Renal cortex interstitium (tissue), 11 donors: ENCODE data around the gene ARR3. TPM values are rescaled to one million over a fixed set of nuclear protein-coding genes. Genes with fewer than 3 reads are reported as not detected.
"Not testable (repeated sequence)": the region's sequence is repeated elsewhere in the genome, so short reads cannot be mapped to it uniquely, and the experiment has no call there.

ENCODE experiments used
- DNase-seq, 11 donors: peaks; one replicate each; pipeline ENCODE4 v3.0.0-alpha.2; 2013; ENCODE audit warnings: low read depth in 9 of 11, low spot score in 4 of 11; ENCODE audit errors: extremely low read depth in 1 of 11
- polyA plus RNA-seq, 3 donors: library from polyadenylated mRNA; unstranded; fragments of 120-200 nt; gene quantifications; one replicate each; pipeline ENCODE4 v1.2.1, GENCODE V29; 2013; ENCODE audit not compliant: insufficient read length in 3 of 3

Gene ARR3
- polyA plus RNA-seq, 3 donors = 0.45 to 1.0 (median 0.79) TPM

- peak in 7 of 11 donors; percentile 2 to 12 (median 4) for DNase-seq
These were observed 5.1 kb upstream of the ARR3 start for GRCh38 chrX:70262952-70263567.

- DNase-seq = no peak
These were observed 3.4 kb upstream of the ARR3 start for GRCh38 chrX:70264784-70265183.

- DNase-seq = not testable (repeated sequence)
These were observed 5.9 kb downstream of the ARR3 start for GRCh38 chrX:70274029-70274428.

- no peak for DNase-seq
These were observed 10.9 kb downstream of the ARR3 start for GRCh38 chrX:70279081-70279480.

GRCh38 chrX:70280573-70280972 is 12.4 kb downstream of the ARR3 start:
- no peak for DNase-seq

GRCh38 chrX:70281951-70282350 is 13.8 kb downstream of the ARR3 start, which contains the start of gene RAB41:
RAB41 (plus strand) TSS chrX:70282172; CDS start chrX:70282218, 46 bp downstream.
- no peak for DNase-seq

GRCh38 chrX:70289168-70289792 is 21.1 kb downstream of the ARR3 start:
- DNase-seq = no peak

- peak; percentile 37 to 79 (median 68) for DNase-seq
These were observed 21.9 kb downstream of the ARR3 start, which contains the start of the genes KIF4A and PDZD11 for GRCh38 chrX:70289793-70290770. KIF4A (plus strand) TSS chrX:70290104; CDS start chrX:70290459, 355 bp downstream. PDZD11 (minus strand) TSS chrX:70289927; CDS start chrX:70289341, 586 bp downstream.

GRCh38 chrX:70292788-70293187 is 24.7 kb downstream of the ARR3 start:
- no peak for DNase-seq

- no peak for DNase-seq
These were observed 25.5 kb downstream of the ARR3 start for GRCh38 chrX:70293621-70294020.

GRCh38 chrX:70301716-70302115 is 33.6 kb downstream of the ARR3 start:
- no peak for DNase-seq

GRCh38 chrX:70313503-70313902 is 45.4 kb downstream of the ARR3 start:
- no peak for DNase-seq

- no peak for DNase-seq
These were observed 54.6 kb downstream of the ARR3 start for GRCh38 chrX:70322784-70323183.

GRCh38 chrX:70323628-70324027 is 55.5 kb downstream of the ARR3 start:
- DNase-seq = not testable (repeated sequence)

GRCh38 chrX:70324326-70324725 is 56.2 kb downstream of the ARR3 start:
- DNase-seq = no peak

GRCh38 chrX:70331161-70331560 is 63.0 kb downstream of the ARR3 start:
- no peak for DNase-seq
